Esophagus mucosa (tissue), 1 donor: ENCODE data around the gene FAM83E. TPM values are rescaled to one million over a fixed set of nuclear protein-coding genes. Genes with fewer than 3 reads are reported as not detected.

Source experiments
- ATAC-seq: fragments of 200-7000 bp; cut with Tn5 transposase; one replicate; pipeline ENCODE4 v1.9.1; 2020
- total RNA-seq: library from RNA; stranded (reverse); gene quantifications from one replicate; pipeline ENCODE4 v1.2.4, GENCODE V29; 2023
- donor health status: DM: yes; HTN: yes; CAD: no.

The FAM83E gene
- total RNA-seq, 1 donor from 2014 or later: 6.5 TPM

- no peak for ATAC-seq
Measured at GRCh38 chr19:48627865-48628314, 13.0 kb upstream of the FAM83E start.

- no peak for ATAC-seq
Measured at GRCh38 chr19:48627201-48627864, 12.5 kb upstream of the FAM83E start.

- ATAC-seq: no peak
Measured at GRCh38 chr19:48625891-48626327, 11.0 kb upstream of the FAM83E start.

GRCh38 chr19:48624791-48625723 lies 10.2 kb upstream of the FAM83E start:
- no peak for ATAC-seq

GRCh38 chr19:48624067-48624594 lies 9.3 kb upstream of the FAM83E start:
- peak; percentile 76 for ATAC-seq

- ATAC-seq: no peak
Measured at GRCh38 chr19:48623556-48624066, 8.7 kb upstream of the FAM83E start.

- no peak for ATAC-seq
Measured at GRCh38 chr19:48619692-48620585, 5.1 kb upstream of the FAM83E start.

GRCh38 chr19:48618916-48619691 lies 4.2 kb upstream of the FAM83E start, which contains the start of the genes RPL18 and SPHK2:
Gene RPL18, minus strand, starts transcription at chr19:48619178. Its CDS starts 35 bp downstream, at chr19:48619143.
Gene SPHK2, plus strand, starts transcription at chr19:48619506. Its CDS starts 1,009 bp downstream, at chr19:48620515.
- ATAC-seq: peak; percentile 85

GRCh38 chr19:48618278-48618915 lies 3.5 kb upstream of the FAM83E start:
- ATAC-seq: no peak

GRCh38 chr19:48617146-48617937 lies 2.5 kb upstream of the FAM83E start:
- ATAC-seq: peak; percentile 0

GRCh38 chr19:48616491-48617056 lies 1.7 kb upstream of the FAM83E start:
- no peak for ATAC-seq

GRCh38 chr19:48616041-48616436 lies 1.2 kb upstream of the FAM83E start:
- no peak for ATAC-seq

GRCh38 chr19:48615231-48616040 lies 560 bp upstream of the FAM83E start:
- no peak for ATAC-seq

GRCh38 chr19:48613852-48614435 lies 932 bp downstream of the FAM83E start:
- no peak for ATAC-seq

GRCh38 chr19:48613024-48613851 lies 1.6 kb downstream of the FAM83E start:
- ATAC-seq: no peak

- no peak for ATAC-seq
Measured at GRCh38 chr19:48611872-48612271, 3.0 kb downstream of the FAM83E start.

GRCh38 chr19:48609571-48610108 lies 5.2 kb downstream of the FAM83E start:
- no peak for ATAC-seq
